Activated CD4-positive, alpha-beta T cell treated with anti-CD3 and anti-CD28 coated beads, Interleukin-2, amount 10 ng/mL, durations not matched to agents 24 days and 14 days (primary cell): ENCODE results near the gene ANK3. TPM values are rescaled to one million over a fixed set of nuclear protein-coding genes. Genes with fewer than 3 reads are reported as not detected.

ENCODE experiments used
- DNase-seq: peaks from one replicate; pipeline ENCODE4 v3.0.0; 2022
- H3K27ac Mint-ChIP-seq: one replicate; pipeline ENCODE4 v1.8.0; 2022; ENCODE audit warnings: mild to moderate bottlenecking, mixed read lengths
- H3K27me3 Mint-ChIP-seq: one replicate; pipeline ENCODE4 v1.8.0; 2022; ENCODE audit warnings: mixed read lengths
- H3K36me3 Mint-ChIP-seq: one replicate; pipeline ENCODE4 v1.8.0; 2022; ENCODE audit warnings: low read depth, mild to moderate bottlenecking, mixed read lengths
- H3K4me1 Mint-ChIP-seq: one replicate; pipeline ENCODE4 v1.8.0; 2021; ENCODE audit warnings: mixed read lengths
- H3K4me3 Mint-ChIP-seq: one replicate; pipeline ENCODE4 v1.8.0; 2022; ENCODE audit warnings: mild to moderate bottlenecking, moderate library complexity, mixed read lengths
- H3K9me3 Mint-ChIP-seq: one replicate; pipeline ENCODE4 v1.8.0; 2021; ENCODE audit warnings: mixed read lengths
- intact Hi-C: fragments of 100-400 bp; cut with micrococcal nuclease; formaldehyde crosslinking; loops from one replicate; pipeline ENCODE4 v1.15.1; 2023
- total RNA-seq: library from RNA; stranded (reverse); gene quantifications from 2 replicates; pipeline ENCODE4 v1.2.3, GENCODE V29; 2022

The ANK3 gene
- total RNA-seq, 1 donor from 2014 or later: 23.5 TPM

- Mint-ChIP-seq H3K27ac (no peak overlapping the region), H3K4me1 (no peaks in the 10 kb centered on the region), H3K4me3 (no peak overlapping the region), H3K36me3 (no peaks in the 10 kb centered on the region), H3K9me3 (no peaks in the 10 kb centered on the region), H3K27me3 (no peaks in the 10 kb centered on the region)
- no peak for DNase-seq
- intact Hi-C loops: no loop called here
Measured at GRCh38 chr10:60358282-60358681, 31.4 kb downstream of the ANK3 start.

- no peak overlapping the region for H3K27ac Mint-ChIP-seq
- H3K36me3 Mint-ChIP-seq: no peaks in the 10 kb centered on the region
Measured at GRCh38 chr10:60353519-60354258, 36.0 kb downstream of the ANK3 start.

DNA sequence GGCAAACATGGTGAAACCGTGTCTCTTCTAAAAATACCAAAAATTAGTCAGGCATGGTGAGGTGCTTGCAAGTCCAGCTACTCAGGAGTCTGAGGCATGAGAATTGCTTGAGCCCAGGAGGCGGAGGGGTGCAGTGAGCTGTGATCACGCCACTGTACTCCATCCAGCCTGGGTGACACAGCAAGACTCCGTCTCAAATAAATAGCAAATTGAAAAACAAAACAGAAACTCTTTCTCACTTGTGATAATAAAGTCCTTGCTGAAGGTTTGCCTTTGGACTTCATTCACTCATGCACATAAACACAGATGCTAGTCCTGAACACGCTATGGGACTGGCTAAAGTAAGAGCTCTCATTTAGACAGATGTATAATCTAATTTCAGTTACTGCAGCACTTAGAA is 37.6 kb downstream of the ANK3 start:
- H3K9me3 Mint-ChIP-seq: no peaks in the 10 kb centered on the region
- intact Hi-C loops: no loop called here
- no peaks in the 10 kb centered on the region for H3K27me3 Mint-ChIP-seq
- H3K4me1 Mint-ChIP-seq: no peaks in the 10 kb centered on the region
- no peak overlapping the region for H3K4me3 Mint-ChIP-seq
- DNase-seq: no peak
- no peaks in the 10 kb centered on the region for H3K36me3 Mint-ChIP-seq
- H3K27ac Mint-ChIP-seq: no peak overlapping the region

More at GRCh38 chr10:60353519-60354258, 36.0 kb downstream of the ANK3 start:
- Mint-ChIP-seq H3K4me1 (no peaks in the 10 kb centered on the region), H3K27me3 (no peaks in the 10 kb centered on the region), H3K4me3 (no peak overlapping the region), H3K9me3 (no peaks in the 10 kb centered on the region)
- intact Hi-C loops: no loop called here
- no peak for DNase-seq

DNA sequence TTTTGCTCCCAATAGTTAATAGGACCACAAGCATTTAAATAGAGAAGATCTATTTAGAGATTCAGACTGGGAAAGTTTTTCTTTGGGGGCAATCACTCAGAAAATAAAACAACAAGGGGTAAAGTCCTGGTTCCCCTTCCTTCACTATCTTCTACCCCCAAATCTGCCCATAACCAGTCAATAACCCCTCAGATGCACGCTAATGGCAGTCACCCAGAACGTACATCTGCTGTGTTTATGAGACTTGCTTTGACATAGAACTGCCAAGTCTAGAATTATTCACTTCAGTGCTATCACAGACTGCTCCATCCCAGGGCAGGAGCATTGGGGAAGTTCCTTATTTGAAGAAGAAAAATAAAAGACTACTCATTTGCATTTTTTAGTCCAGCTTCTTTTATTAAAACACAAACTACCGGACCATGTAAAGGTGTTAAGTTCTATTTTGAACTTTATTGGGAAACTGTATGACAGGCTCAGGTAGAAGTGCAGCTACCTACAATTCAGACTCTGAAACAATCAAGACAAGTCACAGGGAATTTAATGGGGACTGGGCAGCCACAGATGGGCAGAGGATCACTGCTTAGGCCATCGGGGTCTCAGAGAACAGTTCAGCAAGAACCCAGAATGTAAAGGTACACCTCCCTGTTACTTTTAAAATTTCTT is 38.4 kb downstream of the ANK3 start:
- H3K9me3 Mint-ChIP-seq: no peaks in the 10 kb centered on the region
- H3K36me3 Mint-ChIP-seq: no peaks in the 10 kb centered on the region
- H3K4me1 Mint-ChIP-seq: no peaks in the 10 kb centered on the region
- no peak for DNase-seq
- intact Hi-C loops: no loop called here
- H3K27me3 Mint-ChIP-seq: no peaks in the 10 kb centered on the region
- H3K27ac Mint-ChIP-seq: no peak overlapping the region
- no peak overlapping the region for H3K4me3 Mint-ChIP-seq

GRCh38 chr10:60350400-60350799 is 39.3 kb downstream of the ANK3 start:
- H3K9me3 Mint-ChIP-seq: no peaks in the 10 kb centered on the region
- H3K36me3 Mint-ChIP-seq: no peaks in the 10 kb centered on the region
- no peaks in the 10 kb centered on the region for H3K4me1 Mint-ChIP-seq
- H3K27ac Mint-ChIP-seq: no peak overlapping the region
- no peaks in the 10 kb centered on the region for H3K27me3 Mint-ChIP-seq
- intact Hi-C loops: no loop called here
- no peak for DNase-seq
- no peak overlapping the region for H3K4me3 Mint-ChIP-seq

GRCh38 chr10:60349426-60349825 is 40.2 kb downstream of the ANK3 start:
- Mint-ChIP-seq H3K36me3 (no peaks in the 10 kb centered on the region), H3K4me3 (no peak overlapping the region), H3K4me1 (no peaks in the 10 kb centered on the region), H3K9me3 (no peaks in the 10 kb centered on the region), H3K27ac (no peak overlapping the region), H3K27me3 (no peaks in the 10 kb centered on the region)
- intact Hi-C loops: no loop called here
- DNase-seq: no peak

GRCh38 chr10:60348982-60349381 is 40.7 kb downstream of the ANK3 start:
- H3K27me3 Mint-ChIP-seq: no peaks in the 10 kb centered on the region

DNA sequence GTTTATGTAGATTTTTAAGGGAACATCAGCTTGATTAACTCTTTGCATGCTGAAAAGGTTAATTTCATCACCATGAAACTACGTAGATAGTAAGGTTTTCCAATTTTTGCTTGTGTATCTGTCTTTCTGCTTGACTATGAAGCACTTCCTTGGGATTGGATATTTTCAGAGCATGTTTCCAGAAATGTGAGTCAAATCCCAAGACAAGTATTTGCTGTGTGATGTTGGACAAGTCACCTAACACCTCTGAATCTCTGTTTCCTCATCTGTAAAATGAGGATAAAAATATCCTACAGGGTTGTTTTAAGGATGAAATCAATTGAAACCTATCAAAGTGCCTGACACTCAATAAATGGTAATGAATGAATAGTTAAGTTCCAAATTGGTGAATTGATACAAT is 42.4 kb downstream of the ANK3 start:
- Mint-ChIP-seq H3K27me3 (no peaks in the 10 kb centered on the region), H3K36me3 (no peaks in the 10 kb centered on the region), H3K9me3 (no peaks in the 10 kb centered on the region), H3K4me1 (no peaks in the 10 kb centered on the region), H3K4me3 (no peak overlapping the region), H3K27ac (no peak overlapping the region)
- intact Hi-C loops: no loop called here
- DNase-seq: no peak

More at GRCh38 chr10:60348982-60349381, 40.7 kb downstream of the ANK3 start:
- H3K36me3 Mint-ChIP-seq: no peaks in the 10 kb centered on the region
- H3K4me3 Mint-ChIP-seq: no peak overlapping the region
- H3K27ac Mint-ChIP-seq: no peak overlapping the region
- no peaks in the 10 kb centered on the region for H3K4me1 Mint-ChIP-seq
- no peaks in the 10 kb centered on the region for H3K9me3 Mint-ChIP-seq
- intact Hi-C loops: no loop called here
- no peak for DNase-seq

- intact Hi-C loops: no loop called here
- Mint-ChIP-seq H3K27me3 (no peaks in the 10 kb centered on the region), H3K9me3 (no peaks in the 10 kb centered on the region), H3K4me3 (no peak overlapping the region), H3K36me3 (no peaks in the 10 kb centered on the region), H3K27ac (no peak overlapping the region), H3K4me1 (no peaks in the 10 kb centered on the region)
- no peak for DNase-seq
Measured at GRCh38 chr10:60346661-60347060, 43.0 kb downstream of the ANK3 start.

- no peaks in the 10 kb centered on the region for H3K9me3 Mint-ChIP-seq
- H3K27me3 Mint-ChIP-seq: no peaks in the 10 kb centered on the region
- DNase-seq: no peak
- no peaks in the 10 kb centered on the region for H3K36me3 Mint-ChIP-seq
- H3K27ac Mint-ChIP-seq: no peak overlapping the region
- intact Hi-C loops: no loop called here
- H3K4me3 Mint-ChIP-seq: no peak overlapping the region
- H3K4me1 Mint-ChIP-seq: peaks cover 3% of the 10 kb centered on the region
Measured at GRCh38 chr10:60343254-60343653, 46.4 kb downstream of the ANK3 start.

- DNase-seq: no peak
- Mint-ChIP-seq H3K27me3 (no peaks in the 10 kb centered on the region), H3K4me1 (peaks cover 3% of the 10 kb centered on the region), H3K36me3 (no peaks in the 10 kb centered on the region), H3K9me3 (no peaks in the 10 kb centered on the region), H3K27ac (no peak overlapping the region), H3K4me3 (no peak overlapping the region)
- intact Hi-C loops: no loop called here
Measured at GRCh38 chr10:60341969-60342368, 47.7 kb downstream of the ANK3 start.

GRCh38 chr10:60340973-60341372 is 48.7 kb downstream of the ANK3 start:
- H3K4me3 Mint-ChIP-seq: no peak overlapping the region
- intact Hi-C loops: no loop called here
- no peaks in the 10 kb centered on the region for H3K27me3 Mint-ChIP-seq
- no peaks in the 10 kb centered on the region for H3K36me3 Mint-ChIP-seq
- peaks cover 3% of the 10 kb centered on the region for H3K4me1 Mint-ChIP-seq
- H3K9me3 Mint-ChIP-seq: no peaks in the 10 kb centered on the region
- DNase-seq: no peak
- no peak overlapping the region for H3K27ac Mint-ChIP-seq

- Mint-ChIP-seq H3K9me3 (no peaks in the 10 kb centered on the region), H3K27me3 (no peaks in the 10 kb centered on the region), H3K4me1 (peaks cover 3% of the 10 kb centered on the region), H3K27ac (no peak overlapping the region), H3K4me3 (no peak overlapping the region), H3K36me3 (no peaks in the 10 kb centered on the region)
- intact Hi-C loops: no loop called here
- DNase-seq: no peak
Measured at GRCh38 chr10:60339757-60340156, 49.9 kb downstream of the ANK3 start.

DNA sequence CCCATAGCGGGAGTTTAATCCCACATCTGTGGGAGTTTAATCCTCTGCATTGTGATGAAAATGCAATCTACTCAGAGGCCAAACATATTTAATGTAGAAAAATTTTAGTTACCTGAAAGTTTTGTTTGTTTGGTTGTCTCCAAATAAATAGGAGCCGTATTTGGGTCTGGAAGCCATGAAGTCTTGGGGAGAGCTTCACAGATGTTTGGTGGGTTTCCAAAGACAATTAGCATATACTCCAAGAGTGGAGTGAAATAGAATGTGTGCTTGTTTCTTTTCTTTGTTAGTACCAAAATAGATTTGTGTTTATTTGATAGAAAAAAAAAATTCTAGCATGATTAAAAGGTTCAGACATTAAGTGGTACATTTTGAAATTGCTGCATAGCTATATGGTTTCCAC is 50.9 kb downstream of the ANK3 start:
- H3K9me3 Mint-ChIP-seq: no peaks in the 10 kb centered on the region
- no peaks in the 10 kb centered on the region for H3K27me3 Mint-ChIP-seq
- intact Hi-C loops: no loop called here
- H3K27ac Mint-ChIP-seq: no peak overlapping the region
- no peak for DNase-seq
- H3K4me3 Mint-ChIP-seq: no peak overlapping the region
- no peaks in the 10 kb centered on the region for H3K36me3 Mint-ChIP-seq
- H3K4me1 Mint-ChIP-seq: peaks cover 3% of the 10 kb centered on the region
